ENCODE results near the gene C3orf52. TPM values are rescaled to one million over a fixed set of nuclear protein-coding genes. Genes with fewer than 3 reads are reported as not detected.

The C3orf52 gene
- total and polyA plus RNA-seq, 2 experiments from 2014 or later, result 8.1 to 16.6 TPM

GRCh38 chr3:112097378-112097777 lies 11.2 kb downstream of the C3orf52 start (continued):
- no peak for TF ChIP-seq ZNF462 (CRISPR knock-in tag; IDR thresholded peaks at IDR 0.05)

GRCh38 chr3:112101916-112102315 lies 15.7 kb downstream of the C3orf52 start:
- DNase-seq (ENCODE audit: low spot score), result no peak
- no peaks in the 10 kb centered on the region for H3K4me1 Mint-ChIP-seq
- Histone ChIP-seq H3K27ac (ENCODE audit: low read depth) (no peak overlapping the region), H3K9me2 (ENCODE audit: insufficient read depth) (no peaks in the 10 kb centered on the region), H4K20me1 (replicated peaks; ENCODE audit: insufficient read depth) (no peaks in the 10 kb centered on the region), H3K4me1 (ENCODE audit: insufficient read depth) (no peaks in the 10 kb centered on the region), H3K36me3 (ENCODE audit: insufficient read depth) (no peaks in the 10 kb centered on the region; the same call in 1 of the 2 replicates), H3K79me2 (replicated peaks; ENCODE audit: insufficient read depth) (no peaks in the 10 kb centered on the region), H3K4me3 (no peak overlapping the region), H3K4me2 (no peak overlapping the region), H2AFZ (no peak overlapping the region), H3K27me3 (ENCODE audit: insufficient read depth) (no peaks in the 10 kb centered on the region), H3F3A (replicated peaks; ENCODE audit: low read depth) (no peaks in the 10 kb centered on the region)
- H3K27me3 Mint-ChIP-seq (ENCODE audit: insufficient read depth, low read depth, poor library complexity), result peaks cover 1% of the 10 kb centered on the region
- no peak for ATAC-seq
- H3K27ac Mint-ChIP-seq, result no peak overlapping the region
- no peaks in the 10 kb centered on the region for H3K9me3 Mint-ChIP-seq
- TF ChIP-seq EZH2phosphoT487 (IDR thresholded peaks at IDR 0.05; ENCODE audit: unreplicated experiment) (no peak), ETS1 (IDR thresholded peaks at IDR 0.05) (no peak), EZH2 (IDR thresholded peaks at IDR 0.05; ENCODE audit: low read depth, unreplicated experiment) (no peak), REST (IDR thresholded peaks at IDR 0.05; ENCODE audit: unreplicated experiment) (no peak), NANOG (IDR thresholded peaks at IDR 0.05; ENCODE audit: borderline replicate concordance) (no peak), STAT1 (IDR thresholded peaks at IDR 0.05; ENCODE audit: unreplicated experiment) (no peak), JUNB (IDR thresholded peaks at IDR 0.05; ENCODE audit: unreplicated experiment) (no peak)
- H3K4me3 Mint-ChIP-seq, result no peak overlapping the region
- H3K36me3 Mint-ChIP-seq (ENCODE audit: low read depth), result no peaks in the 10 kb centered on the region; the same call in 1 of the 3 replicates

Data from GM23338 (cell line).